H4 (cell line): ENCODE data around the gene ARPC4. TPM values are rescaled to one million over a fixed set of nuclear protein-coding genes. Genes with fewer than 3 reads are reported as not detected.
A peak's percentile ranks its signal among the peaks of the same experiment; 100 is the strongest.
"Not testable (repeated sequence)": the region's sequence is repeated elsewhere in the genome, so short reads cannot be mapped to it uniquely, and the experiment has no call there.

Experiments
- DNase-seq: peaks from one replicate; pipeline ENCODE4 v3.0.0-alpha.2; 2015; ENCODE audit warnings: low spot score
- total RNA-seq: library from RNA; depleted of rRNA; stranded (reverse); fragments of >200 nt; shearing (Covaris generic); gene quantifications from 2 replicates; pipeline ENCODE4 v1.2.3, GENCODE V29; 2014

The ARPC4 gene
- total RNA-seq, 1 experiment from 2014 or later: 227 TPM

DNA sequence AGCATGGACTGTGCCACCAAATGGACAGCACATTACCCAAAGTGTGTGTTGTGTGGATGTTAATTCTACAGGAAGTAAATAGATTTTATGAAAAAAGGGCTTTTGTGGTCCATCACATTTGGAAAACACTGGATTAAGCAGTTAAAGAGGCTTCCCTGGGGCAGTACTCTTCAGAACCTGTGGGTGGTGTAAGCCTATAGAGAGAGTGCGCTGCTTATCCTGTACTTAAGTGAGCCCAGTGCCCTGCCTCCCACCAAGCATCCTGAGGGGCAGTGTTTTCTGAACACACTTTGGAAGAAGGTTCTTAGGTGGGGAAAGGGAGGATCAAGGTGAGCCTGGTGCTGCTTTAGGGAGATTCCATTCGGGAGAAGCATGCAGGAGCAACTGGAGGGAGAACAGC lies 28.1 kb downstream of the ARPC4 start:
- no peak for DNase-seq

DNA sequence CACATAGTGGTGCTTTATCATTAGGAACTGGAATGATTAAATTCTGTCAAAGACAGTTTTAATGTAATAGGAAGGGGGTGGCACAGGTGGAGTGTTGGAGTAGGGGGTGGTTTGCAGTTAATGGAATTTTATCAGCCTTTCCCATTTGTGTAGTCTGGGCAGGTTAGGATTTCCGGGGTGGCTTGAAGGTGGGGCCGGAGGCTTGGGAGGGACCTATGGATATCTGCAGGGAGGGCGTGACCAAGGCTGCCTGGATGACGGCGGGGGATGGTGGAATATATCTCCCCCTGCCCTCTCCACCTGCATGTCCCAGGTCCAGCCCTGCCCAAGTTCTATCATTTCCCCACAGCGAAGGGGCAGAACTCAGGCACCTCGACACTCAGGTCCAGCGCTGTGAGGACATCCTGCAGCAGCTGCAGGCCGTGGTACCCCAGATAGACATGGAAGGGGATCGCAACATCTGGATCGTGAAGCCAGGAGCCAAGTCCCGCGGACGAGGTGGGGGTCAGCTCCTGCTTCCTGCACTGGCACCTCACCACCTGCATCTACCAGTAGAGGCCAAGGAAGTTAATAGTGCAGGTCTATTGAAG lies 32.7 kb downstream of the ARPC4 start:
- DNase-seq: no peak

GRCh38 chr3:9826815-9827573 lies 34.1 kb downstream of the ARPC4 start:
- DNase-seq: peak; percentile 49

- DNase-seq: no peak
Measured at GRCh38 chr3:9828801-9829755, 36.2 kb downstream of the ARPC4 start.

- no peak for DNase-seq
Measured at GRCh38 chr3:9831253-9831652, 38.4 kb downstream of the ARPC4 start.

- DNase-seq: no peak
Measured at GRCh38 chr3:9833078-9833477, 40.2 kb downstream of the ARPC4 start.

DNA sequence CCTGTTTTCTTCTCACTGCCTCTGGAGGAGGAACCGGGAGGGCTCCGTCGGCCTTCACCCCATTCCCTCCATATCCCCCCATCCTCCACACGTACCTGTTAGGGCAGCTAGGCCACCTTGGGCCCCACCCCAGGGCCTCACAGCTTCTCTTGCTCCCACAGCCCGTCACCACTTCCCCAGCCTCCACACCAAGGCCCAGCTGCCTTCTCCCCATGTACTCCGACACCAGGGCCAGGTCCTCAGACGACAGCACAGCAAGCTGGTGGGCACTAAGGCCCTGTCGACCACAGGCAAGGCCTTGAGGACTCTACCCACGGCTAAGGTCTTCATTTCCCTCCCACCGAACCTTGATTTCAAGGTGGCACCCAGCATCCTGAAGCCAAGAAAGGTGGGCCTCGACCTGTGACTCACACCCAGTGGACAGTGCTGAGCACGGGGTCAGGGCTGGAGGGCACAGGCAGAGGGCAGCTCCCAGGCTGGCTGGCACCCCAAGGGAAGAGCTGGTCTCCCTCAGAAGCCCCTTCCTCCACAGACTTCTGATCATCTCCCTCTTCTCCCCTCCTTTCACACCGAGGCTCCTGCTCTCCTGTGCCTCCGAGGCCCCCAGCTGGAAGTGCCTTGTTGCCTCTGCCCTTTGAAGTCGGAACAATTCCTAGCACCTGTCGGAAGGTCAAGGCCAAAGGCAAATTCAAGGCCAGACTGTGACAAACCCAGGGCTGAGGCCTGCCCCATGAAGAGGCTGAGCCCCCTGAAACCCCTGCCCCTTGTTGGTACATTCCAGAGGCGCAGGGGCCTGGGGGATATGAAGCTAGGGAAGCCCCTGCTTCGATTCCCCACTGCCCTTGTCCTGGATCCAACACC lies 41.9 kb downstream of the ARPC4 start:
- no peak for DNase-seq

GRCh38 chr3:9837701-9838582 lies 45.1 kb downstream of the ARPC4 start:
- no peak for DNase-seq

DNA sequence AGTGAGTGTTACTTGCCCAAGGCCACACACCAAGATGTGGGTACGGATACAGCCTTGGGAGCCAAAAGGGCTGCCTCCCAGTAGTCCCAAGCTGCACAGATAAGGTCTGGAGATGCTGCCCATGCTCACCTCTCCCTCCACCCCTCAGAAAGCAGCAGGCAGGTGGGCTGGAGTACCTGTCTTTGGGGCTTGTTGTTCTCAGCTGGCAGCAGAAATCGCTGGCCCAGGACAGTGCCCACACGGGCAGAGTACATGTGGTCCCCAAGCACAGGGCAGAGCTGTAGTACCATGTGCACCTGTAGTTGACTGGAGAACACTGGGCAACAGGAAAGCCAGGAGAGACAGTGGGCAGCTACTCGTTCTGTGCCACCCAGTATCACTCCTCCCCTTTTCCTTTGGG lies 46.0 kb downstream of the ARPC4 start:
- DNase-seq: no peak

- no peak for DNase-seq
Measured at GRCh38 chr3:9841015-9841414, 48.1 kb downstream of the ARPC4 start.

DNA sequence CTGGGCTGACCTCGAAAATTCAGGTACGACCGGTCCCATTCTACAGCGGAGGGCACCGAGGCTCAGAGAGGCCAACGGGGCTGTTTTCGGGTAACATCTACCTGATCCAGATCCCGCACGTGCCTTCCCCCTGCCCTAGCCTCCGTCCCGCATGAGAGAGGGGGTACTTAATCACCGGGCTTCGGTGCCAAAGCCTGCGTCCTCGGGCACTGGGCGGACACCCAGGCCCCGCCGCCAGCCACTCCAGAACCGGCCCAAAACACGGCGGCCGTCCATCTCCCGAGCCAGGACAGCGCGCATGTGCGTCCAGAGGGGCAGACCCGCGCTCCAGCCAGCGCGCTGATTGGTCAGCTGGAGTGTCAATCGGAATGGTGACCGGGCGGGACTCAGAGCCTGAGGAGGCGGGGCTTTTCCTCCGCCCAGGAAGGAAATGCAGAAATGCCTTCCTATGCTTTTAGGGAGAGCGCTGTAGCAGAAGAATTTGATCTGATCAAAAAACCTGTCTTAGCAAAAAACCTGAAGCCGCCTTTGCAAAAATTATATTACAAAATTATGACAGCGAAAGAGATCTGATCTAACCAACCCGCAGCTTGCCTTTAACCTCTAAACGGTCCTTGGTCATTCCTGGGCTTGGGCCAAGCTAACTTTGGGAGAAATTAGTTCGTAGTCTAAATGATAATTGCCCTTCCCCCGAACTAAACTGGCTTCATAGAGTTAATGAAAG lies 51.0 kb downstream of the ARPC4 start, which contains the start of gene RPUSD3:
TSS of gene RPUSD3 (minus strand) at position 294 of the 724 bp plus-strand sequence. CDS start at position 276, 18 bp downstream.
- DNase-seq: peak; percentile 85

GRCh38 chr3:9846231-9846630 lies 53.3 kb downstream of the ARPC4 start:
- DNase-seq: no peak

DNA sequence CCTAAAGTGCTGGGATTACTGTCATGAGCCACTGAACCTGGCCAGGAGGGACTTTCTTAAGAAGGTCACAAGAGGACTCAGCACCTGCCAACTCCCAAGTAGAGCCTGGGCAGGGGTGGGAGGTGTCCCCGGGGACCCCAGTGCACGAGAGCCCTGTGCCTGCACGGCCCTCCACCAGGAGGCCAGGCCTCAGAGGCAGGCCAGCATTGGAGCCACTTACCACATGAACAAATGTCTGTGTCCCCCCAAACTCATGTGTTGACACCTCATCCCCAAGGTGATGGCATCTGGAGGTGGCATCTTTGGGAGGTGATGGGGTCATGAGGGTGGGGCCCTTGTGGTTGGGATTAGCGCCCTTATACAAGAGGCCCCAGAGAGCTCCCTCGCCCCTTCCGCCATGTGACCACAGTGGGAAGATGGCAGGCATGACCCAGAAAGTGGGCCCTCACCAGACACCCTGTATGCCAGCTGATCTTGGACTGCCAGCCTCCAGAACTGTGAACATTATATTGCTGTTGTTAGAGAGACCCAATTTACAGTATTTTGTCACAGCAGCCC lies 54.1 kb downstream of the ARPC4 start:
- no peak for DNase-seq

DNA sequence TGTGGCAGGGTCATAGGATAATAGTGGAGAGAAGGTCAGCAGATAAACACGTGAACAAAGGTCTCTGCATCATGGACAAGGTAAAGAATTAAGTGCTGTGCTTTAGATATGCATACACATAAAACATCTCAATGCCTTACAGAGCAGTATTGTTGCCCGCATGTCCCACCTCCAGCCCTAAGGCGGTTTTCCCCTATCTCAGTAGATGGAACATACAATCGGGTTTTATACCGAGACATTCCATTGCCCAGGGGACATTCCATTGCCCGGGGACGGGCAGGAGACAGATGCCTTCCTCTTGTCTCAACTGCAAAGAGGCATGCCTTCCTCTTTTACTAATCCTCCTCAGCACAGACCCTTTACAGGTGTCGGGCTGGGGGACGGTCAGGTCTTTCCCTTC lies 55.0 kb downstream of the ARPC4 start:
- not testable (repeated sequence) for DNase-seq

DNA sequence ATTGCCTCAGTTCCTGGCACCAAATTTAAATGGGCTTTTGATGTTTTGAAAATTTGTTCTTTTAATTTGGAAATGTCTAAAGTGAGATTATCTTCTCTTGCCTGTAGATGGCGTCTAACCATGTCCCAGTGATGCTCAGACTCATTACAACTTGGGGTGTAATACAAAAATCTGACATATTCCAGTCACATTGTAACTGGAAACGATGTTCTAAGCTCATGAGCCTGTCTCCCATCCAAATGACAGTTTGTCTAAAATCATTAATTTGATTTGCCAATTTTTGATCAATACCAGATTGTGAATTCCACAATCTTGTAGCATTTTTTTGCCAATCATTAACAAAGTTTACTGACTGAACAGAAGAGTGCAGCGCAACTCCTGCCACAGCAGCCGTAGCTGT lies 56.0 kb downstream of the ARPC4 start:
- not testable (repeated sequence) for DNase-seq

DNA sequence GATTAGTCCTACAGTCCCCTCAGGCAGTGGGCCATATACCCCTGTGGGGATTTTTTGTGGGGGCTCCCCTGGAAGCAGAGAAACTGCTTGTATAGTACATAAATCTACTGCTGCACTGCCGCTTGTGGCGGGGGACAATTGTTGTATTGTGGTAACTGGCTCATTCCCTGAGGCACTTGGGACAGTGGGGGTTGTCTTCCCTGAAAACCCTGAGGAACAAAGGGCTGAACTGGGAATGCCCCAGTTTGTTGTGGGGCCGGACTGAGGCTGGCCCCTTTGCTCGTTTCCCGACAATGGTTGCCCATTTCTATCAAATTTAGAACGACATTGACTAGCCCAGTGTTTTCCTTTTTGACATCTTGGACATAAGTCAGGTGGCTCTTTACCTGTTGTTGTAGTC lies 58.5 kb downstream of the ARPC4 start:
- not testable (repeated sequence) for DNase-seq

GRCh38 chr3:9851926-9852325 lies 59.0 kb downstream of the ARPC4 start:
- not testable (repeated sequence) for DNase-seq

DNA sequence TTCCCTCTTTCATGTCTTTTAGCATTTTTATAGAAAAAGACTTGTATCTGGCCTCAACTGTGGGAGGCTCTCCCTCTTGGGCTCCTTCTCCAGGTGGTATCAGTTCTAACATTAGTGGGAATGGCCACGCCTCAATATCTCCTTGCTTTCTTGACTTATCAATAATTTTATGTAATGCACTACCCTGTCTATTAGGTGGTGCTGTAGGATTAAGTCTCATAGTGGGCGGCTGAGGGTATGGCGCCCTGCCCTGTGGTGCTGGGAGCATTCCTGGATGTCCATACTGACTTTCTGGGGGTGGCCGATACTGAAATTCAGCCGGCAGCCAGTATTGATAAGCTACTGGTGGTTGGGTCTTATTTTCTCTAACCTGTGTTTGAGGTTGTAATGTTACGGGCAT lies 59.6 kb downstream of the ARPC4 start:
- no peak for DNase-seq

DNA sequence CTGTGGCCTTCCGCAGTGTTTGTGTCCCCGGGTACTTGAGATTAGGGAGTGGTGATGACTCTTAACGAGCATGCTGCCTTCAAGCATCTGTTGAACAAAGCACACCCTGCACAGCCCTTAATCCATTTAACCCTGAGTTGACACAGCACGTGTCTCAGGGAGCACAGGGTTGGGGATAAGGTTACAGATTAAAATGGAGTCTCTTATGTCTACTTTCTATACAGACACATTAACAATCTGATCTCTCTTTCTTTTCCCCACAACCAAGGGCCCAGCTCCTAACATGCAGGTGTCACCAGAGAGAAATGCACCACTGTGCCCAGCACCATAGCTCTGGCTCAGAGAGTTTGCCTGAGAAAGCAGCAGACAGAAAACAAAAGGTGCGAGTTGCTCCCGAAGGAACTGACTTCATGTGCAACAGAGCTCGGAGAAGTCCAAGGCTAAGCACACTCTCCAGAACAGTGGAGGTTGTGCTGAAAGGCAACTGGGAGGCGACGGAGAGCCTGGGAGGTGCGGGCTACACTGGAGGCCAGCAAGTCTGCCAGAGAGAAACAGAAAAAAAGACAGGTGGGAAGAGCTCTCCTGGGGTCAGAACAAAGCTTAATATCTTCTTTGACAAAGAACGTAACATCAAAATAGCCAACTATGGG lies 61.5 kb downstream of the ARPC4 start:
- DNase-seq: not testable (repeated sequence)
